GM19463 (cell line): Measurements from ENCODE around the gene DPY30.

Experiments used
- ATAC-seq: cut with Tn5 transposase; IDR thresholded peaks from one replicate; pipeline ENCODE4 v1.9.1; 2021; ENCODE audit warnings: mild to moderate bottlenecking, moderate library complexity; ENCODE audit not compliant: unreplicated experiment

The DPY30 gene

DNA sequence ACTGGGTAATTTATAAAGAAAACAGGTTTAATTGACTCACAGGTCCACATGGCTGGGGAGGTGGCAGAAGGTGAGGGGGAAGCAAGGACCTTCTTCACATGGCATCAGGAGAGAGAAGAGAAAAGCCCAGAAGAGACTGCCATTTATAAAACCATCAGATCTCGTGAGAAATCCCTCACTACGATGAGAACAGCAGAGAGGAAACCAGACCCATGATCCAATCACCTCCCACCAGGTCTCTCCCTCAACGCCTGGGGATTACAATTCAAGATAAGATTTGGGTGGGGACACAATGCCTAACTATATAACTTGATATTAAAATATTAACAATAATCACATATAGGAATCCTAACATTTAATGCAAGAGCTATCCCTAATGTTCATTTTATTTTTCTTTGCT is 60.6 kb downstream of the DPY30 start:
- no peak for ATAC-seq

DNA sequence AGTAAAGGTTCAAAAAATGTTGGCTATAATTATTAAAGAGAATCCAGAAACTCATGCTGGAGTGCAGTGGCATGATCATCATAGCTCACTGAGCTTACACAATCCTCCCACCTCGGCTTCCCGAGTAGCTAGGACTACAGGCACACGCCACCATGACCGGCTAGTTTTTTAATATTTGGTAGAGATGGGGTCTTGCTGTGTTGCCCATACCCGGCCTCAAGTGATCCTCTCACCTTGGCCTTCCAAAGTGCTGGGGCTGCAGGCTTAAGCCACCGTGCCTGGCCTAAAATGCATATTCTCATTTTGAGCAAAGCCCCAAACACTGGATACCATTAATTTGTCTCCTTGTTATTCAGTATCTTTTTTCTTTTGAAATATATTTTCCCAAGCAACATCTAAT is 61.2 kb downstream of the DPY30 start:
- no peak for ATAC-seq
